MCF 10A (cell line): ENCODE results near the gene ANKRD53. TPM values are rescaled to one million over a fixed set of nuclear protein-coding genes. Genes with fewer than 3 reads are reported as not detected.

Experiments
- BruUV-seq: library from RNA; stranded (reverse); fragments of 400-500 nt; replicated peaks from 2 replicates; lab custom pipeline; 2021; lab: Mats Ljungman, UMichigan
- CTCF ChIA-PET: fragments of 300-600 bp; sonication (Branson Sonifier 250); formaldehyde crosslinking; extraction: SDS; loops from one replicate; lab custom pipeline; 2021; ENCODE audit warnings: antibody characterized with exemption, inconsistent platforms; lab: Yijun Ruan, JAX
- POLR2A ChIA-PET: fragments of 300-600, 350-650 bp; sonication (Branson Sonifier 250); formaldehyde crosslinking; extraction: SDS; loops from one replicate; lab custom pipeline; 2020; ENCODE audit warnings: antibody characterized with exemption, inconsistent platforms; lab: Yijun Ruan, JAX
- DNase-seq: peaks from one replicate; pipeline ENCODE4 v3.0.0-alpha.2; 2018; ENCODE audit not compliant: unreplicated experiment
- H3K27ac Mint-ChIP-seq: one replicate; pipeline ENCODE4 v1.8.0; 2022; ENCODE audit warnings: mild to moderate bottlenecking, low read depth, mixed read lengths; ENCODE audit not compliant: unreplicated experiment
- H3K27me3 Mint-ChIP-seq: one replicate; pipeline ENCODE4 v1.8.0; 2022; ENCODE audit warnings: mixed read lengths; ENCODE audit not compliant: insufficient read depth, unreplicated experiment
- H3K36me3 Mint-ChIP-seq: one replicate; pipeline ENCODE4 v1.8.0; 2022; ENCODE audit warnings: mild to moderate bottlenecking, moderate library complexity, mixed read lengths; ENCODE audit not compliant: insufficient read depth, unreplicated experiment
- H3K4me1 Mint-ChIP-seq: one replicate; pipeline ENCODE4 v1.8.0; 2022; ENCODE audit warnings: mixed read lengths; ENCODE audit not compliant: insufficient read depth, unreplicated experiment
- H3K4me3 Mint-ChIP-seq: one replicate; pipeline ENCODE4 v1.8.0; 2022; ENCODE audit warnings: mild to moderate bottlenecking, moderate library complexity, mixed read lengths; ENCODE audit not compliant: unreplicated experiment
- H3K9me3 Mint-ChIP-seq: one replicate; pipeline ENCODE4 v1.8.0; 2022; ENCODE audit warnings: mixed read lengths; ENCODE audit not compliant: unreplicated experiment
- intact Hi-C: fragments of 100-400 bp; cut with micrococcal nuclease; formaldehyde crosslinking; loops from 2 replicates; pipeline ENCODE4 v1.14.1; 2022
- total RNA-seq: library from RNA; stranded (reverse); gene quantifications from 2 replicates; pipeline ENCODE4 v1.2.3, GENCODE V29; 2022
- TF ChIP-seq, protein P1 (sequence below): fragments of 200-600 bp; IDR thresholded peaks from one replicate; pipeline ENCODE4 v1.8.0; 2022; ENCODE audit warnings: antibody characterized with exemption, mild to moderate bottlenecking; ENCODE audit not compliant: unreplicated experiment

The ANKRD53 gene
- total RNA-seq, 1 experiment from 2014 or later, result not detected

DNA sequence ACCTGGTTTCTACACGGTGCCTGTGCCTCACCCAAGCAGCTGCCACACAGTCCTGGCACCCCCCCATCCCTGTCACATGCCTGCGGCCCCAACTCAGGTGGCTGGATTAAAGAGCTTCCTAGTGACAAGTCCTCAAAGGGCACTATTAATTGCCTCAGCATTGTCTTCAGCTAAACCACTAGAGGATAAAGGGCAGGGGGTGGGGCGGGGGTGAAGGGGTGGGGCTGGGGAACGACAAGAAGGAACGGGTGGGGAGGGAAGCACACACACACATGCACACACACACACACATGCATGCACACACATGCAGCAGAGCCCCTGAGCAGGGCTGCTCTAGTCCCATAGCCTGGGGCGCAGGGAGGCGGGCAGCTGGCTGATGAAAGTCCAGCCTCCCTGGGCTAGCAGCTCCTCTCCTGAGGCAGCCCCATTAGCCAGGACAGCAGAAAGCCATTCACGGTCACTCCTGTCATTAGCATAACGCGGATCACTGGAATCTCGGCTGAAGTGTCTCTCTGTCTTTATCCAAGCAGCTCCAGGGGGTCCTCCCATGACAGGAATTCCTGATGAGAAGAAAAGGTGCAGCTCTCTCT lies 23.6 kb downstream of the ANKRD53 start:
- DNase-seq, result no peak
- no peaks in the 10 kb centered on the region for H3K36me3 Mint-ChIP-seq
- no TSS peak for BruUV-seq
- no peaks in the 10 kb centered on the region for H3K4me1 Mint-ChIP-seq
- ChIA-PET POLR2A (interaction anchor here (1.2 kb wide), 1 partner anchor 17 kb away, joined by 3 read pairs; no protein-coding TSS in a partner anchor), CTCF (interaction anchor here (0.5 to 2.3 kb wide), 19 partner anchors 9 to 315 kb away, joined by 3 to 10 read pairs (median 3); partner anchors contain the start of gene NAGK)
- no peak overlapping the region for H3K4me3 Mint-ChIP-seq
- no peak overlapping the region for H3K27ac Mint-ChIP-seq
- H3K27me3 Mint-ChIP-seq, result no peaks in the 10 kb centered on the region
- intact Hi-C loops, result no loop called here
- TF ChIP-seq, protein P1, sequence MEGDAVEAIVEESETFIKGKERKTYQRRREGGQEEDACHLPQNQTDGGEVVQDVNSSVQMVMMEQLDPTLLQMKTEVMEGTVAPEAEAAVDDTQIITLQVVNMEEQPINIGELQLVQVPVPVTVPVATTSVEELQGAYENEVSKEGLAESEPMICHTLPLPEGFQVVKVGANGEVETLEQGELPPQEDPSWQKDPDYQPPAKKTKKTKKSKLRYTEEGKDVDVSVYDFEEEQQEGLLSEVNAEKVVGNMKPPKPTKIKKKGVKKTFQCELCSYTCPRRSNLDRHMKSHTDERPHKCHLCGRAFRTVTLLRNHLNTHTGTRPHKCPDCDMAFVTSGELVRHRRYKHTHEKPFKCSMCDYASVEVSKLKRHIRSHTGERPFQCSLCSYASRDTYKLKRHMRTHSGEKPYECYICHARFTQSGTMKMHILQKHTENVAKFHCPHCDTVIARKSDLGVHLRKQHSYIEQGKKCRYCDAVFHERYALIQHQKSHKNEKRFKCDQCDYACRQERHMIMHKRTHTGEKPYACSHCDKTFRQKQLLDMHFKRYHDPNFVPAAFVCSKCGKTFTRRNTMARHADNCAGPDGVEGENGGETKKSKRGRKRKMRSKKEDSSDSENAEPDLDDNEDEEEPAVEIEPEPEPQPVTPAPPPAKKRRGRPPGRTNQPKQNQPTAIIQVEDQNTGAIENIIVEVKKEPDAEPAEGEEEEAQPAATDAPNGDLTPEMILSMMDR, result no peak
- no peaks in the 10 kb centered on the region for H3K9me3 Mint-ChIP-seq

DNA sequence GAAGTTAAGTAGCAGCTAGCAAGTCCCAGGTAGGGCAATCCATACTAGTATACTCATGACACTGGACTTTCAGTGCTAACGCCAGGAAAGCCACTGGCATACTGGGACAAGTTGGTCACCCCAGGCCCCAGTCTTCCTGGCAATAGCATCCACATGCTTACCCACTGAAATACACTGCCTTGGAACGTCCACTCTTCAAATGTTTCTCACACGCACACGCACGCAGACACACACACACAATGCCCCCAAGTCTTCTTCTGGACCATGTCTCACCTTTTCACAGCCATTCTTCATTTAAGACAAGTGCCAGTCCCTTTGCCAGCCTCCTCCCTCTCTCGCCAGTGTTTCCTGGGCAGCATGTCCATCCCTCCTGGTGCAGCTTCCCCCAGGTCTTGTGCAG lies 25.0 kb downstream of the ANKRD53 start:
- no peak for DNase-seq
- Mint-ChIP-seq H3K27ac (no peak overlapping the region), H3K36me3 (no peaks in the 10 kb centered on the region), H3K27me3 (no peaks in the 10 kb centered on the region), H3K9me3 (no peaks in the 10 kb centered on the region), H3K4me3 (no peak overlapping the region), H3K4me1 (no peaks in the 10 kb centered on the region)
- BruUV-seq, result no TSS peak
- ChIA-PET POLR2A (interaction anchor here (0.7 to 1.2 kb wide), 2 partner anchors 16 to 132 kb away, joined by 3 read pairs; no protein-coding TSS in a partner anchor), CTCF (no interaction called here)
- TF ChIP-seq, protein P1, result no peak
- intact Hi-C loops, result no loop called here

DNA sequence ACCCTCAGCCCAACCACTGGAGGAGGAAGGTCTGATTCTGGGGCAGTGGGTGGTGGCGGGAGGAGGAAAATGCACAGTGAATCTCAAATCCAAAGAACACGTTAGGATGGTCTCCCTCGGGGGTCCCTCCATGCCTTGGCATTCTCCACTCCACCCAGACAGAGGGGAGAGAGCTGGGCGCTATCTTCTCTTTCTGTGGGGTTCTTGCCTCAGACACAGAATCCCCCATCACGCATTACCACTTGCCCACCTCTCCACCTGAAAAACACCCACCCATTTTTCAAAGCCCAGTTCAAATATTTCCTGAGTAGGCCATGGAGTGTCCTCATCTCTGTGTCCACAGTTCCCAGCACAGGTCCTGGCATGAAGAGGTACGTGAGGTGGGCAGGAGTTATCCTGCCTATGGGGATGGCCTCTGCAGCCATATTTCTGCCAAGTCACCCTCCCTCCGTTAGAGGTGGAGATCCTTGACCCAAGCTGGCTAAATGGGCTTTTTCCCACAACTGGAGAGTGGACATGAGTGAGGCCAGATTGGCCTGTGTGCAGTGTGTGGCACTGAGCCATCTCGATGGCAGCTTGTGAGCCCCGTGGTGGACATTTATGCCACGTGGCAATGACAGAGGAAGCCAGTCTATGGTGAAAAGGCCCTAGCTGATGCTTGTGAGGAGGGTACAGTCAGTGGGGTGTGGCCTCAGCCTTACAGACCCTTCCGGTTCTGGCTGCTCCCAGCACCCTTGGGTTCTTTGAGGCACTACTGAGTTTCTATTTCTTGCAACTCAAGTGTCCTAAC lies 25.7 kb downstream of the ANKRD53 start:
- TF ChIP-seq, protein P1, result no peak
- no peaks in the 10 kb centered on the region for H3K27me3 Mint-ChIP-seq

DNA sequence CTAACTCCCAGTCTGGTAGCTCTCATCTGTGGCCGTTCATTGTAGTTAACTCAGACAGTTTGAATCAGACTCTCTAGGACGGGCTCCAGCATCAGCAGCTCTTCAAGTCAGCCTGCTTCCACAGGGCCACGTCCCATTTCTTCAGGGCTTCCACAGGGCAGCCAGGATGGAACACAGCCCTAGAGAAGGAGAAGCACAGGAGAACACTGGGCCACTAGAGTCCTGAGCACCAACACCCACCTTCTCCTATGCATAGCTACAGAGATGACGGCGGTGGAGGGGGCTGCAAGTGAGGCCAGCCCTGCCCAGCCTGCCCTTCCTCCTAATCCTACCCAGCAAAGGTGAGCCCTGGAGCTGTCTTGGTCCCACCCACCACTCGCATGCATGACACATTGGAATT lies 26.4 kb downstream of the ANKRD53 start:
- TF ChIP-seq, protein P1, result no peak
- Mint-ChIP-seq H3K27ac (no peak overlapping the region), H3K36me3 (no peaks in the 10 kb centered on the region), H3K27me3 (peaks cover 2% of the 10 kb centered on the region), H3K4me1 (no peaks in the 10 kb centered on the region), H3K4me3 (no peak overlapping the region), H3K9me3 (no peaks in the 10 kb centered on the region)
- ChIA-PET CTCF (interaction anchor here (0.6 to 1.6 kb wide), 3 partner anchors 8 to 40 kb away, joined by 3 to 9 read pairs (median 4); no protein-coding TSS in a partner anchor), POLR2A (no interaction called here)
- BruUV-seq, result no TSS peak
- no peak for DNase-seq
- intact Hi-C loops, result no loop called here

More for the DNA sequence above, 25.7 kb downstream of the ANKRD53 start:
- intact Hi-C loops, result no loop called here
- Mint-ChIP-seq H3K4me1 (no peaks in the 10 kb centered on the region), H3K27ac (no peak overlapping the region), H3K9me3 (no peaks in the 10 kb centered on the region), H3K4me3 (no peak overlapping the region), H3K36me3 (no peaks in the 10 kb centered on the region)
- POLR2A ChIA-PET, result interaction anchor here (0.7 kb wide), 1 partner anchor 131 kb away, joined by 3 read pairs; no protein-coding TSS in a partner anchor
- CTCF ChIA-PET, result interaction anchor here (0.6 kb wide), 1 partner anchor 7 kb away, joined by 4 read pairs; no protein-coding TSS in a partner anchor
- no peak for DNase-seq
- no TSS peak for BruUV-seq
